Ovary (tissue), 9 donors: Measurements from ENCODE around the gene CCL26. TPM values are rescaled to one million over a fixed set of nuclear protein-coding genes. Genes with fewer than 3 reads are reported as not detected.

ENCODE experiments used
- DNase-seq, 5 donors: peaks; one replicate each; pipeline ENCODE4 v3.0.0-alpha.2; 2019 to 2020
- H3K27ac ChIP-seq, 2 donors: fragments of 200-600 bp; one replicate each; pipeline versions ENCODE4 v1.5.1 to v1.8.0; 2019 to 2022
- H3K27me3 ChIP-seq: fragments of 200-600 bp; one replicate; pipeline ENCODE4 v1.8.0; 2022
- H3K36me3 ChIP-seq: fragments of 200-600 bp; sonication (generic); one replicate; pipeline ENCODE4 v1.5.1; 2019
- H3K4me1 ChIP-seq: one replicate; pipeline ENCODE4 v1.8.1; 2013; ENCODE audit warnings: mild to moderate bottlenecking, moderate library complexity; ENCODE audit not compliant: insufficient read depth
- H3K4me3 ChIP-seq: fragments of 200-600 bp; sonication (generic); one replicate; pipeline ENCODE4 v1.5.1; 2017
- H3K9me3 ChIP-seq, 2 donors: fragments of 200-600 bp in 1 of 2; sonication (generic) in 1 of 2; one replicate each; pipeline versions ENCODE4 v1.5.1 to v1.8.1; 2013 to 2019; ENCODE audit warnings: mild to moderate bottlenecking in 1 of 2, moderate library complexity in 1 of 2
- EP300 ChIP-seq: sonication (generic); formaldehyde crosslinking; IDR thresholded peaks from one replicate; pipeline ENCODE4 v1.6.1; 2017; ENCODE audit warnings: antibody characterized with exemption
- POLR2A ChIP-seq: fragments of 450-650 bp; IDR thresholded peaks from one replicate; pipeline ENCODE4 v1.6.1; 2017; ENCODE audit warnings: antibody characterized with exemption, mild to moderate bottlenecking, moderate library complexity
- WGBS, 3 donors: extraction: QIAGEN DNeasy Blood & Tissue Kit in 1 of 3; methylation state at CpG; one replicate each; pipeline versions ENCODE4 v1.1.5 to v1.1.7; 2013 to 2017; 5-methylcytosine and 5-hydroxymethylcytosine counted together
- intact Hi-C, 4 donors: fragments of 100-400 bp; cut with DNase I; formaldehyde crosslinking; loops; one replicate each; pipeline versions ENCODE4 v1.11.0 to v1.15.1; 2022 to 2023
- polyA plus RNA-seq, 2 donors: library from polyadenylated mRNA; stranded (reverse); fragments of 200-250 nt in 1 of 2; fragments of 350-450 nt in 1 of 2; fragmentation: Illumina TruSeq in 1 of 2; extraction: RNeasy Lipid Tissue Mini Kit (QIAGEN cat#74804) in 1 of 2; gene quantifications; one replicate each; pipeline ENCODE4 v1.2.3, GENCODE V29; 2013 to 2014
- total RNA-seq, 7 donors: library from RNA; depleted of rRNA in 2 of 7; stranded (reverse); fragments of >200 nt in 2 of 7; fragmentation: NEBNext Ultra II Directional in 3 of 7; extraction: Animal tissue kit (Norgen Biotek cat#: 25700) in 3 of 7; gene quantifications; one replicate each; pipeline versions ENCODE4 v1.1.0 to v1.2.4, GENCODE V29; 2016 to 2023
- TF ChIP-seq, protein P1 (sequence below), 3 donors: fragments of 450-650 bp in 2 of 3; fragments of 200-600 bp in 1 of 3; IDR thresholded peaks; one replicate each; pipeline versions ENCODE4 v1.5.1 to v1.8.0; 2016 to 2022; ENCODE audit warnings: antibody characterized with exemption in 3 of 3, mild to moderate bottlenecking in 1 of 3
- donor health status: DM: no; HTN: no; CAD: no; lungs with moderate emphysema.
- donor health status: DM: no; HTN: no; CAD: no.
- donor health status: Bipolar disorder and iron deficiency.
- donor health status: DM: yes; HTN: yes; CAD: no.
- donor health status: DM: no; HTN: no; CAD: no.
- donor health status: DM: yes; HTN: yes; CAD: no.

Gene CCL26
- total and polyA plus RNA-seq, 9 donors: 2.6 to 43.0 (median 9.5) TPM

DNA sequence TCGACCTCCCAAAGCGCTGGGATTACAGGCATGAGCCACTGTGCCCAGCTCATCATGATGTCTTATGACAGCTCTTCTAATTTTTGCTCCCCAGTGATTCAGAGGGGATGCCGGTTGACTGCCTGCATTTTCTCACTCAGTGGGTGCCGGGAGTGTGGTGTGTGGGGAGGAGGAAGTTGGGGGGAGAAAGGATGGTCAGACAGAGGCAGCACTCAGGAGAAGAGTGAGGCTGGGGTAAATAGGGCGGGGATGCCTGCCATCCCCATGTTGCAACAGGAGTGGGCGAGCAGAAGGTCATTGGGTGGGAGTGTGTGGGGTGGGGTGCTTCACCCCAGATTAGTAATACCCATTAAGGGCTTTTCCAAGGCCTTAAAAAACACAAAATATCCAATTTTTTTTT, 45.1 kb upstream of the CCL26 start:
- Histone ChIP-seq H3K4me3 (no peak overlapping the region), H3K27ac (no peak overlapping the region), H3K27me3 (no peaks in the 10 kb centered on the region), H3K4me1 (no peaks in the 10 kb centered on the region), H3K9me3 (no peaks in the 10 kb centered on the region), H3K36me3 (no peaks in the 10 kb centered on the region)
- WGBS, 3 donors: 71 to 79% (median 72%) methylated on average over 6 of the region's 6 CpGs
- intact Hi-C loops: no loop called here
- no peak for DNase-seq
- TF ChIP-seq POLR2A (no peak), EP300 (no peak)
- TF ChIP-seq, protein P1, sequence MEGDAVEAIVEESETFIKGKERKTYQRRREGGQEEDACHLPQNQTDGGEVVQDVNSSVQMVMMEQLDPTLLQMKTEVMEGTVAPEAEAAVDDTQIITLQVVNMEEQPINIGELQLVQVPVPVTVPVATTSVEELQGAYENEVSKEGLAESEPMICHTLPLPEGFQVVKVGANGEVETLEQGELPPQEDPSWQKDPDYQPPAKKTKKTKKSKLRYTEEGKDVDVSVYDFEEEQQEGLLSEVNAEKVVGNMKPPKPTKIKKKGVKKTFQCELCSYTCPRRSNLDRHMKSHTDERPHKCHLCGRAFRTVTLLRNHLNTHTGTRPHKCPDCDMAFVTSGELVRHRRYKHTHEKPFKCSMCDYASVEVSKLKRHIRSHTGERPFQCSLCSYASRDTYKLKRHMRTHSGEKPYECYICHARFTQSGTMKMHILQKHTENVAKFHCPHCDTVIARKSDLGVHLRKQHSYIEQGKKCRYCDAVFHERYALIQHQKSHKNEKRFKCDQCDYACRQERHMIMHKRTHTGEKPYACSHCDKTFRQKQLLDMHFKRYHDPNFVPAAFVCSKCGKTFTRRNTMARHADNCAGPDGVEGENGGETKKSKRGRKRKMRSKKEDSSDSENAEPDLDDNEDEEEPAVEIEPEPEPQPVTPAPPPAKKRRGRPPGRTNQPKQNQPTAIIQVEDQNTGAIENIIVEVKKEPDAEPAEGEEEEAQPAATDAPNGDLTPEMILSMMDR (IDR thresholded peaks at IDR 0.05): no peak

DNA sequence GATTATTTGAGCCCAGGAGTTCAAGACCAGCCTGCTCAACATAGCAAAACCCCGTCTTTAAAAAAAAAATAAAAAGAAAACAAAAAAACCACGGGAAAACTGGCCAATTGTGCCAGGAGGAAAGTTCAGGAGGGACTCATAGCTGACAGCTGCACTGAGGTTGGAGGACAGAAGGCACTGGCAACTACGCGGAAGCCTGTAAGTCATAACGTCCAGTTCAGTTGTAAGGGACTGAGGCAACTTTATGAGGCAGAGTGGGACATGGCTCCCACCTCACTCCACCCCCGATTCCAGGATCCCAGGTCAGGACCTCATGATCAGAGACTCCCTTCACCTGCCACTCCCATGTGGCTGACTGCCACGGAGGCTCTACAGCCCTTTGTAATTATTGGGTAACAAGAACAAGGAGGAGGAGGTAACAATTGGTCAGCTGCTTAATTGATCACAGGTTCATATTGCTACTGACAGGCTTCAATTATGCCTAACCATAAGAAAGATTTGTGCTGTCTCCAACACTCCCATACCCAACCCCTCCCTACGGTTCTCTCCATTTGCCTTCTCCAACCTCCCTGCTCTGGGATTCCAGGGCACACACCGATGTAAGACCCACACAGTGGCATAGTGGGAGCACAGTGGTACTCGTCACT, 43.5 kb upstream of the CCL26 start:
- Histone ChIP-seq H3K36me3 (no peaks in the 10 kb centered on the region), H3K4me3 (no peak overlapping the region), H3K27ac (no peak overlapping the region), H3K4me1 (no peaks in the 10 kb centered on the region), H3K27me3 (no peaks in the 10 kb centered on the region), H3K9me3 (no peaks in the 10 kb centered on the region)
- 39 to 58% (median 50%) methylated on average over 10 of the region's 10 CpGs for WGBS, 3 donors
- DNase-seq: no peak
- intact Hi-C loops: no loop called here
- TF ChIP-seq, protein P1 (IDR thresholded peaks at IDR 0.05): no peak
- no peak for TF ChIP-seq POLR2A
- TF ChIP-seq EP300: no peak

DNA sequence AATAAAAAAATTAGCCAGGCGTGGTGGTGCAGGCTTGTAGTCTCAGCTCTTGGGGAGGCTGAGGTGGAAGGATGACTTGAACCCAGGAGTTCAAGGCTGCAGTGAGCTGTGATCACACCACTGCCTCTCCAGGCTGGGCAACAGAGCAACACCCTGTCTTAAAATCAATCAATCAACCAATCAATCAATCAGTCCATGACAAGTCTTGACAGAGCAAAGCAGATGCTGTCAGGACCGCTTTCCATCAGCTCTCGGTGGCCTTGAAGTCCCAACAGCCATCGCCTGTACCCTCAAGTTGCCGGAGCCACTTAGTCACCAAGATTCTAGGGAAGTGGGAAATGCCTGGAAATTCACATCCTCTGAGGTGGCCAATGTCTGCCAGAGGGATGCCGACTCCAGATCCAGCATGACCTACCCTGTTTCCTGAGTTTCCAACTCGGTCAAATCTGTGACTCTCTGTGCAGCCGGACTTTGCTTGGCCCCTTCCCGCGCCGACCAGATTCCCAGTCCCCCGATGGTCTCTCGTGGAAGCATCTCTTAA, 42.5 kb upstream of the CCL26 start:
- no peak for DNase-seq
- TF ChIP-seq, protein P1 (IDR thresholded peaks at IDR 0.05): no peak
- TF ChIP-seq POLR2A: no peak
- TF ChIP-seq EP300: no peak
- H3K4me1 ChIP-seq: no peaks in the 10 kb centered on the region
- no peaks in the 10 kb centered on the region for H3K9me3 ChIP-seq
- H3K27me3 ChIP-seq: no peaks in the 10 kb centered on the region
- H3K27ac ChIP-seq: no peak overlapping the region
- intact Hi-C loops: no loop called here
- 77 to 84% (median 78%) methylated on average over 13 of the region's 13 CpGs for whole genome bisulfite sequencing, 3 donors
- H3K36me3 ChIP-seq: no peaks in the 10 kb centered on the region
- no peak overlapping the region for H3K4me3 ChIP-seq

DNA sequence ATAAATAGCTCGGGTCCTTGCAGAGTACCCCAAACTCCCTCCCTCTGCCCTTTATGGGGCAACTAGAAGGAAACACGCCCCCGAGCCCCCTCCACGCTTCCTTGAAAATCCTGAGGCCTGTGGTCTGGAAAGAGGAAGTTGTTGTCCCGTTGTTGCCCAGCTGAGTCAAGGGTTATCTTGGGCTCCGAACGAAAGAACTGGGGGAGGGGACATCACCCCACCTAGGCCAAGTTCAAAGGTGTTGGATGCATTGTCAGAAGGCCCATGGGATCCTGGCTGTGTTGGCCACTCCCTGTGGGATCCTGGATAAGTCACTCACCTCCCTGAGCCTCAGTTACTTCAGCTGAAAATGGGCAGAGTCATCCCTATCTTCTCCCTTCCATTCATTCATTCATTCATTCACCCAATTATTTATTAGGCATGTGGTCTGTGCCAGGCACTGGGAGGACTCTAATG, 41.8 kb upstream of the CCL26 start, which contains the start of gene CCL24:
TSS of gene CCL24 (minus strand) at position 26 of the 456 bp plus-strand sequence. CDS start 91 bp downstream, outside the sequence.
- no peaks in the 10 kb centered on the region for H3K36me3 ChIP-seq
- TF ChIP-seq, protein P1 (IDR thresholded peaks at IDR 0.05): no peak
- no peak for TF ChIP-seq POLR2A
- no peak for TF ChIP-seq EP300
- H3K27me3 ChIP-seq: no peaks in the 10 kb centered on the region
- H3K4me1 ChIP-seq: no peaks in the 10 kb centered on the region
- DNase-seq: no peak
- intact Hi-C loops: no loop called here
- no peak within 1 kb of the TSS for H3K4me3 ChIP-seq
- no peak within 1 kb of the TSS for H3K27ac ChIP-seq
- H3K9me3 ChIP-seq: no peaks in the 10 kb centered on the region
- WGBS, 3 donors: 57 to 59% (median 58%) methylated on average over 7 of the region's 7 CpGs
